ENCODE results near the gene ZIC1.

GRCh38 chr3:147381596-147381995 is 27.6 kb upstream of the ZIC1 start:
- TF ChIP-seq, protein P1, sequence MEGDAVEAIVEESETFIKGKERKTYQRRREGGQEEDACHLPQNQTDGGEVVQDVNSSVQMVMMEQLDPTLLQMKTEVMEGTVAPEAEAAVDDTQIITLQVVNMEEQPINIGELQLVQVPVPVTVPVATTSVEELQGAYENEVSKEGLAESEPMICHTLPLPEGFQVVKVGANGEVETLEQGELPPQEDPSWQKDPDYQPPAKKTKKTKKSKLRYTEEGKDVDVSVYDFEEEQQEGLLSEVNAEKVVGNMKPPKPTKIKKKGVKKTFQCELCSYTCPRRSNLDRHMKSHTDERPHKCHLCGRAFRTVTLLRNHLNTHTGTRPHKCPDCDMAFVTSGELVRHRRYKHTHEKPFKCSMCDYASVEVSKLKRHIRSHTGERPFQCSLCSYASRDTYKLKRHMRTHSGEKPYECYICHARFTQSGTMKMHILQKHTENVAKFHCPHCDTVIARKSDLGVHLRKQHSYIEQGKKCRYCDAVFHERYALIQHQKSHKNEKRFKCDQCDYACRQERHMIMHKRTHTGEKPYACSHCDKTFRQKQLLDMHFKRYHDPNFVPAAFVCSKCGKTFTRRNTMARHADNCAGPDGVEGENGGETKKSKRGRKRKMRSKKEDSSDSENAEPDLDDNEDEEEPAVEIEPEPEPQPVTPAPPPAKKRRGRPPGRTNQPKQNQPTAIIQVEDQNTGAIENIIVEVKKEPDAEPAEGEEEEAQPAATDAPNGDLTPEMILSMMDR (IDR thresholded peaks at IDR 0.05; ENCODE audit: insufficient read depth, low read length) = no peak
- TF ChIP-seq SPI1 (IDR thresholded peaks at IDR 0.05; ENCODE audit: borderline replicate concordance, low read depth) = no peak
- no peak for TF ChIP-seq POLR2AphosphoS5 (IDR thresholded peaks at IDR 0.05; ENCODE audit: low read depth)
- TF ChIP-seq, protein P2, sequence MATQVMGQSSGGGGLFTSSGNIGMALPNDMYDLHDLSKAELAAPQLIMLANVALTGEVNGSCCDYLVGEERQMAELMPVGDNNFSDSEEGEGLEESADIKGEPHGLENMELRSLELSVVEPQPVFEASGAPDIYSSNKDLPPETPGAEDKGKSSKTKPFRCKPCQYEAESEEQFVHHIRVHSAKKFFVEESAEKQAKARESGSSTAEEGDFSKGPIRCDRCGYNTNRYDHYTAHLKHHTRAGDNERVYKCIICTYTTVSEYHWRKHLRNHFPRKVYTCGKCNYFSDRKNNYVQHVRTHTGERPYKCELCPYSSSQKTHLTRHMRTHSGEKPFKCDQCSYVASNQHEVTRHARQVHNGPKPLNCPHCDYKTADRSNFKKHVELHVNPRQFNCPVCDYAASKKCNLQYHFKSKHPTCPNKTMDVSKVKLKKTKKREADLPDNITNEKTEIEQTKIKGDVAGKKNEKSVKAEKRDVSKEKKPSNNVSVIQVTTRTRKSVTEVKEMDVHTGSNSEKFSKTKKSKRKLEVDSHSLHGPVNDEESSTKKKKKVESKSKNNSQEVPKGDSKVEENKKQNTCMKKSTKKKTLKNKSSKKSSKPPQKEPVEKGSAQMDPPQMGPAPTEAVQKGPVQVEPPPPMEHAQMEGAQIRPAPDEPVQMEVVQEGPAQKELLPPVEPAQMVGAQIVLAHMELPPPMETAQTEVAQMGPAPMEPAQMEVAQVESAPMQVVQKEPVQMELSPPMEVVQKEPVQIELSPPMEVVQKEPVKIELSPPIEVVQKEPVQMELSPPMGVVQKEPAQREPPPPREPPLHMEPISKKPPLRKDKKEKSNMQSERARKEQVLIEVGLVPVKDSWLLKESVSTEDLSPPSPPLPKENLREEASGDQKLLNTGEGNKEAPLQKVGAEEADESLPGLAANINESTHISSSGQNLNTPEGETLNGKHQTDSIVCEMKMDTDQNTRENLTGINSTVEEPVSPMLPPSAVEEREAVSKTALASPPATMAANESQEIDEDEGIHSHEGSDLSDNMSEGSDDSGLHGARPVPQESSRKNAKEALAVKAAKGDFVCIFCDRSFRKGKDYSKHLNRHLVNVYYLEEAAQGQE (IDR thresholded peaks at IDR 0.05; ENCODE audit: insufficient replicate concordance, low read depth) = no peak
